HCT116 (cell line): ENCODE data around the gene BCAR3. TPM values are rescaled to one million over a fixed set of nuclear protein-coding genes. Genes with fewer than 3 reads are reported as not detected.

ENCODE experiments used
- ATAC-seq: fragments of 200-7000 bp; cut with Tn5 transposase; 2 replicates; pipeline ENCODE4 v1.9.1; 2020; ENCODE audit warnings: mild to moderate bottlenecking, moderate library complexity
- BruUV-seq: library from RNA; stranded (reverse); fragments of 400-500 nt; replicated peaks from 2 replicates; lab custom pipeline; 2021; lab: Mats Ljungman, UMichigan
- CTCF ChIA-PET: fragments of 300-600 bp; sonication (Branson Sonifier 250); formaldehyde crosslinking; loops from one replicate; lab custom pipeline; 2021; ENCODE audit warnings: antibody characterized with exemption; lab: Charles Lee
- POLR2A ChIA-PET: fragments of 300-600, 350-600 bp; sonication (Branson Sonifier 250); formaldehyde crosslinking; loops from one replicate; lab custom pipeline; 2021; ENCODE audit warnings: antibody characterized with exemption; lab: Charles Lee
- RAD21 ChIA-PET, 2 experiments: fragments of 300-600 bp; sonication (Branson Sonifier 250); formaldehyde crosslinking; loops; one replicate each; lab custom pipeline; 2023; ENCODE audit warnings: low total read pairs in 2 of 2; ENCODE audit not compliant: uncharacterized antibody in 2 of 2, unreplicated experiment in 2 of 2, low non-redundant PET in 1 of 2; lab: Charles Lee
- DNase-seq: peaks from one replicate; pipeline ENCODE4 v3.0.0-alpha.2; 2010; ENCODE audit warnings: low read depth, low spot score
- H2AFZ ChIP-seq: fragments of 200-600 bp; shearing (Covaris generic), sonication (generic); 2 replicates; pipeline ENCODE4 v1.6.1; 2017; ENCODE audit warnings: low read depth, mixed run types, mixed read lengths, antibody characterized with exemption, low read length; ENCODE audit not compliant: poor library complexity, severe bottlenecking
- H3K27ac ChIP-seq: 2 replicates; pipeline ENCODE4 v1.5.1; 2012; ENCODE audit warnings: low read depth, low read length
- H3K27me3 ChIP-seq: fragments of 200-600 bp; sonication (generic); 2 replicates; pipeline ENCODE4 v1.6.1; 2016; ENCODE audit warnings: mixed run types, low read length, mixed read lengths; ENCODE audit not compliant: insufficient read depth
- H3K36me3 ChIP-seq, 2 experiments: fragments of 200-500 bp in 1 of 2; fragments of 200-600 bp in 1 of 2; sonication (Bioruptor generic) in 1 of 2; sonication (generic) in 1 of 2; 2 replicates each; pipeline versions ENCODE4 v1.5.1 to v1.6.1; 2014 to 2016; ENCODE audit warnings: low read length in 2 of 2, inconsistent platforms in 1 of 2, mixed read lengths in 1 of 2, mixed run types in 1 of 2; ENCODE audit not compliant: insufficient read depth in 2 of 2, control insufficient read depth in 1 of 2
- H3K4me1 ChIP-seq, 2 experiments: fragments of 200-600 bp in 1 of 2; sonication (generic) in 1 of 2; 2 replicates each; pipeline versions ENCODE4 v1.5.1 to v1.6.1; 2012 to 2017; ENCODE audit warnings: low read length in 2 of 2, inconsistent platforms in 1 of 2, mild to moderate bottlenecking in 1 of 2, mixed read lengths in 1 of 2, mixed run types in 1 of 2, moderate library complexity in 1 of 2; ENCODE audit not compliant: insufficient read depth in 2 of 2, control insufficient read depth in 1 of 2
- H3K4me2 ChIP-seq: fragments of 200-600 bp; sonication (generic); 2 replicates; pipeline ENCODE4 v1.6.1; 2017; ENCODE audit warnings: mixed run types, low read length, mixed read lengths
- H3K4me3 ChIP-seq, 2 experiments: fragments of 200-600 bp in 1 of 2; sonication (generic) in 1 of 2; replicated peaks in 1 of 2; 2 replicates each; pipeline ENCODE4 v1.5.1; 2011 to 2016; ENCODE audit warnings: low read length in 2 of 2, control low read depth in 1 of 2, low read depth in 1 of 2, mild to moderate bottlenecking in 1 of 2, mixed read lengths in 1 of 2, mixed run types in 1 of 2
- H3K79me2 ChIP-seq: fragments of 200-600 bp; sonication (generic); 2 replicates; pipeline ENCODE4 v1.6.1; 2017; ENCODE audit warnings: mild to moderate bottlenecking, mixed run types, low read length, moderate library complexity, mixed read lengths; ENCODE audit not compliant: insufficient read depth
- H3K9ac ChIP-seq: fragments of 200-600 bp; sonication (generic); 2 replicates; pipeline ENCODE4 v1.6.1; 2016; ENCODE audit warnings: low read length, mixed read lengths
- H3K9me2 ChIP-seq: fragments of 200-600 bp; sonication (generic), shearing (Covaris generic); 2 replicates; pipeline ENCODE4 v1.6.1; 2017; ENCODE audit warnings: mixed run types, mild to moderate bottlenecking, moderate library complexity; ENCODE audit not compliant: insufficient read depth
- H3K9me3 ChIP-seq, 2 experiments: fragments of 200-500 bp in 1 of 2; fragments of 200-600 bp in 1 of 2; sonication (Bioruptor generic) in 1 of 2; sonication (generic) in 1 of 2; 2 replicates each; pipeline ENCODE4 v1.6.1; 2014 to 2017; ENCODE audit warnings: low read length in 2 of 2, mixed read lengths in 2 of 2, inconsistent platforms in 1 of 2, low read depth in 1 of 2, mild to moderate bottlenecking in 1 of 2, mixed run types in 1 of 2, moderate library complexity in 1 of 2; ENCODE audit not compliant: control insufficient read depth in 1 of 2, insufficient read depth in 1 of 2
- H4K20me1 ChIP-seq: fragments of 200-600 bp; sonication (generic), shearing (Covaris generic); 2 replicates; pipeline ENCODE4 v1.6.1; 2017; ENCODE audit warnings: mixed run types, mild to moderate bottlenecking, moderate library complexity; ENCODE audit not compliant: insufficient read depth
- EZH2 ChIP-seq: fragments of 200-600 bp; sonication (generic); IDR thresholded peaks from 2 replicates; pipeline ENCODE4 v1.6.1; 2017; ENCODE audit warnings: antibody characterized with exemption, mixed run types
- FOSL1 ChIP-seq: IDR thresholded peaks from 2 replicates; pipeline ENCODE4 v1.6.1; 2012; ENCODE audit warnings: low read depth
- JUND ChIP-seq: IDR thresholded peaks from 2 replicates; pipeline ENCODE4 v1.6.1; 2012
- SIN3A ChIP-seq: IDR thresholded peaks from 2 replicates; pipeline ENCODE4 v1.6.1; 2012; ENCODE audit warnings: low read depth
- SRF ChIP-seq: IDR thresholded peaks from 2 replicates; pipeline ENCODE4 v1.6.1; 2012; ENCODE audit warnings: low read depth
- YY1 ChIP-seq: IDR thresholded peaks from 2 replicates; pipeline ENCODE4 v1.6.1; 2011; ENCODE audit warnings: low read length, low read depth, moderate library complexity, mild to moderate bottlenecking; ENCODE audit not compliant: insufficient replicate concordance; ENCODE audit errors: extremely low read depth
- intact Hi-C: fragments of 100-400 bp; cut with micrococcal nuclease; formaldehyde crosslinking; loops from 2 replicates; pipeline ENCODE4 v1.10.0; 2022
- total RNA-seq: library from RNA; stranded (reverse); gene quantifications from one replicate; pipeline ENCODE4 v1.2.1, GENCODE V29; 2021; ENCODE audit not compliant: unreplicated experiment
- TF ChIP-seq, protein P1 (sequence below): IDR thresholded peaks from 2 replicates; pipeline ENCODE4 v1.6.1; 2012; ENCODE audit warnings: low read depth
- TF ChIP-seq, protein P2 (sequence below): IDR thresholded peaks from 2 replicates; pipeline ENCODE4 v1.6.1; 2012

Gene BCAR3
- total RNA-seq, 1 experiment from 2014 or later: 24.5 TPM

- TF ChIP-seq, protein P1, sequence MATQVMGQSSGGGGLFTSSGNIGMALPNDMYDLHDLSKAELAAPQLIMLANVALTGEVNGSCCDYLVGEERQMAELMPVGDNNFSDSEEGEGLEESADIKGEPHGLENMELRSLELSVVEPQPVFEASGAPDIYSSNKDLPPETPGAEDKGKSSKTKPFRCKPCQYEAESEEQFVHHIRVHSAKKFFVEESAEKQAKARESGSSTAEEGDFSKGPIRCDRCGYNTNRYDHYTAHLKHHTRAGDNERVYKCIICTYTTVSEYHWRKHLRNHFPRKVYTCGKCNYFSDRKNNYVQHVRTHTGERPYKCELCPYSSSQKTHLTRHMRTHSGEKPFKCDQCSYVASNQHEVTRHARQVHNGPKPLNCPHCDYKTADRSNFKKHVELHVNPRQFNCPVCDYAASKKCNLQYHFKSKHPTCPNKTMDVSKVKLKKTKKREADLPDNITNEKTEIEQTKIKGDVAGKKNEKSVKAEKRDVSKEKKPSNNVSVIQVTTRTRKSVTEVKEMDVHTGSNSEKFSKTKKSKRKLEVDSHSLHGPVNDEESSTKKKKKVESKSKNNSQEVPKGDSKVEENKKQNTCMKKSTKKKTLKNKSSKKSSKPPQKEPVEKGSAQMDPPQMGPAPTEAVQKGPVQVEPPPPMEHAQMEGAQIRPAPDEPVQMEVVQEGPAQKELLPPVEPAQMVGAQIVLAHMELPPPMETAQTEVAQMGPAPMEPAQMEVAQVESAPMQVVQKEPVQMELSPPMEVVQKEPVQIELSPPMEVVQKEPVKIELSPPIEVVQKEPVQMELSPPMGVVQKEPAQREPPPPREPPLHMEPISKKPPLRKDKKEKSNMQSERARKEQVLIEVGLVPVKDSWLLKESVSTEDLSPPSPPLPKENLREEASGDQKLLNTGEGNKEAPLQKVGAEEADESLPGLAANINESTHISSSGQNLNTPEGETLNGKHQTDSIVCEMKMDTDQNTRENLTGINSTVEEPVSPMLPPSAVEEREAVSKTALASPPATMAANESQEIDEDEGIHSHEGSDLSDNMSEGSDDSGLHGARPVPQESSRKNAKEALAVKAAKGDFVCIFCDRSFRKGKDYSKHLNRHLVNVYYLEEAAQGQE: no peak
- no peak for TF ChIP-seq SRF
Observed at GRCh38 chr1:93559045-93559444, 122.6 kb downstream of the BCAR3 start (continued).

DNA sequence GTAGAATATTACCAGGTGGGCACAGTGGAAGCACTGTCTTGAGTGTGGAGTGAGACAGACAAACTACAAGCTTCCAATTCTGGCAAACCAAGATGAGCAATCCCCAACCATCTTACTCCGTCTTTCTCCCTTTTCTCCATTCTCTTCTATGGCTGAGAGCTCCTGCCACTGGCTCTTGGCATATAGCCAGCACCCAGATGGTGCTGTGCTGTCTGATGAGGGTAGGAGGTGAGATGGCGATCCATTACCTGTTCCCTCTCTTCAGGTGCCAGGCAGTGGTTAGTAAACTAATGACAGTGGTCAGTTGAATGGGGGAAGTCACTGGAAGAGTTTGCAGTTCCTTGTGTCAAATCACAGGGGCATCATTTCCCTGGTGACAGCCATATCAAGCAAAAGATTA, 125.3 kb downstream of the BCAR3 start:
- intact Hi-C loops: no loop called here
- no peaks in the 10 kb centered on the region for H3K79me2 ChIP-seq
- ChIA-PET POLR2A (no interaction called here), RAD21 (no interaction called here), CTCF (no interaction called here)
- no peak for ATAC-seq
- H3K36me3 ChIP-seq: peaks cover 4 to 14% of the 10 kb centered on the region in 2 experiments; a peak in 2 of 4 replicates
- no peak overlapping the region for H3K27ac ChIP-seq
- no peak for DNase-seq
- no peaks in the 10 kb centered on the region for H3K9me3 ChIP-seq
- H3K4me3 ChIP-seq: no peak overlapping the region
- no peaks in the 10 kb centered on the region for H3K9me2 ChIP-seq
- H3K9ac ChIP-seq: no peak overlapping the region
- no peaks in the 10 kb centered on the region for H4K20me1 ChIP-seq
- no peak overlapping the region for H3K4me2 ChIP-seq
- no peaks in the 10 kb centered on the region for H3K27me3 ChIP-seq
- no peak for TF ChIP-seq FOSL1
- TF ChIP-seq YY1: no peak
- no peak for TF ChIP-seq JUND
- TF ChIP-seq EZH2: no peak
- no peak for TF ChIP-seq SIN3A
- TF ChIP-seq, protein P1: no peak
- TF ChIP-seq, protein P2, sequence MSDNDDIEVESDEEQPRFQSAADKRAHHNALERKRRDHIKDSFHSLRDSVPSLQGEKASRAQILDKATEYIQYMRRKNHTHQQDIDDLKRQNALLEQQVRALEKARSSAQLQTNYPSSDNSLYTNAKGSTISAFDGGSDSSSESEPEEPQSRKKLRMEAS: no peak
- TF ChIP-seq SRF: no peak
- TF ChIP-seq, all 23 proteins: peak for 0
- H3K4me1 ChIP-seq: peaks cover 4 to 15% of the 10 kb centered on the region in 2 experiments; a peak in 3 of 4 replicates
- BruUV-seq: no TSS peak
- H2AFZ ChIP-seq: no peak overlapping the region
